ENCODE results near the gene DALRD3. TPM values are rescaled to one million over a fixed set of nuclear protein-coding genes. Genes with fewer than 3 reads are reported as not detected.

The DALRD3 gene
- total RNA-seq, 1 experiment from 2014 or later = 42.9 TPM

DNA sequence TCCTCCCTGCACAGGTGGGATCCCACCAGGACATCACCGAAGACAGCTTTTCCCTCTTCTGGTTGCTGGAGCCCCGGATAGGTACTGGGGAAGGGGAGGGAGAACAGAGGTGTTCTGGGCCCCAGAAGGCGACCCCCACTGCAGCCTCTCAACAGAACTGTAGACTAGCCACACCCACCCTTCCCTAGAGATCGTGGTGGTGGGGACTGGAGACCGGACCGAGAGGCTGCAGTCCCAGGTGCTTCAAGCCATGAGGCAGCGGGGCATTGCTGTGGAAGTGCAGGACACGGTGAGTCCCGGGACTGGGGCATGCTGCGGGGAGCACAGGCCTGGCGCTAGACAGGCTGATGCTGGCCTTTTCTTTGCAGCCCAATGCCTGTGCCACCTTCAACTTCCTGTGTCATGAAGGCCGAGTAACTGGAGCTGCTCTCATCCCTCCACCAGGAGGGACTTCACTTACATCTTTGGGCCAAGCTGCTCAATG lies 4.3 kb upstream of the DALRD3 start:
- ATAC-seq (no peak), DNase-seq (ENCODE audit: low read depth, low spot score) (no peak)
- Histone ChIP-seq H3K36me3 (ENCODE audit: control insufficient read depth in 1 of 2, insufficient read depth in 2 of 2, low read length in 2 of 2) (peaks cover 18 to 46% of the 10 kb centered on the region in 2 experiments; a peak in 3 of 4 replicates), H3K79me2 (ENCODE audit: insufficient read depth, low read length) (peaks cover 81% of the 10 kb centered on the region), H3K9me2 (ENCODE audit: insufficient read depth) (no peaks in the 10 kb centered on the region), H4K20me1 (ENCODE audit: insufficient read depth) (no peaks in the 10 kb centered on the region; the same call in 1 of the 2 replicates), H3K9me3 (ENCODE audit: control insufficient read depth in 1 of 2, insufficient read depth in 1 of 2, low read depth in 1 of 2, low read length in 2 of 2) (no peaks in the 10 kb centered on the region), H2AFZ (ENCODE audit: low read depth, low read length, poor library complexity, severe bottlenecking) (no peak overlapping the region), H3K27ac (ENCODE audit: low read depth, low read length) (peak overlapping the region; percentile 99), H3K9ac (ENCODE audit: low read length) (peak overlapping the region; percentile 99), H3K4me1 (ENCODE audit: control insufficient read depth in 1 of 2, insufficient read depth in 2 of 2, low read length in 2 of 2) (peaks cover 14 to 57% of the 10 kb centered on the region in 2 experiments), H3K4me2 (ENCODE audit: low read length) (peak overlapping the region; percentile 90), H3K27me3 (ENCODE audit: insufficient read depth, low read length) (no peaks in the 10 kb centered on the region), H3K4me3 (replicated peaks in 1 of 2; ENCODE audit: low read depth in 1 of 2, low read length in 2 of 2) (peak overlapping the region; percentile 80 to 98)
- ChIA-PET POLR2A (interaction anchor here (0.9 to 3.6 kb wide), 7 partner anchors 9 to 111 kb away, joined by 4 to 52 read pairs (median 7); partner anchors contain the start of genes P4HTM, QRICH1 and WDR6), CTCF (interaction anchor here (1.0 to 3.5 kb wide), 5 partner anchors 15 to 426 kb away, joined by 4 to 29 read pairs (median 27); partner anchors contain the start of genes P4HTM, QRICH1 and WDR6), RAD21 (ENCODE audit: low non-redundant PET in 1 of 2, low total read pairs in 2 of 2, uncharacterized antibody in 2 of 2, unreplicated experiment in 2 of 2) (no interaction called here)
- BruUV-seq (replicated peaks) = no TSS peak
- intact Hi-C loops (cut with micrococcal nuclease) = no loop called here
- TF ChIP-seq ZFX (IDR thresholded peaks at IDR 0.05) (no peak), POLR2AphosphoS5 (IDR thresholded peaks at IDR 0.05; ENCODE audit: low read depth, low read length) (peak; percentile 44), ELF1 (IDR thresholded peaks at IDR 0.05; ENCODE audit: borderline replicate concordance, low read depth) (no peak)

DNA sequence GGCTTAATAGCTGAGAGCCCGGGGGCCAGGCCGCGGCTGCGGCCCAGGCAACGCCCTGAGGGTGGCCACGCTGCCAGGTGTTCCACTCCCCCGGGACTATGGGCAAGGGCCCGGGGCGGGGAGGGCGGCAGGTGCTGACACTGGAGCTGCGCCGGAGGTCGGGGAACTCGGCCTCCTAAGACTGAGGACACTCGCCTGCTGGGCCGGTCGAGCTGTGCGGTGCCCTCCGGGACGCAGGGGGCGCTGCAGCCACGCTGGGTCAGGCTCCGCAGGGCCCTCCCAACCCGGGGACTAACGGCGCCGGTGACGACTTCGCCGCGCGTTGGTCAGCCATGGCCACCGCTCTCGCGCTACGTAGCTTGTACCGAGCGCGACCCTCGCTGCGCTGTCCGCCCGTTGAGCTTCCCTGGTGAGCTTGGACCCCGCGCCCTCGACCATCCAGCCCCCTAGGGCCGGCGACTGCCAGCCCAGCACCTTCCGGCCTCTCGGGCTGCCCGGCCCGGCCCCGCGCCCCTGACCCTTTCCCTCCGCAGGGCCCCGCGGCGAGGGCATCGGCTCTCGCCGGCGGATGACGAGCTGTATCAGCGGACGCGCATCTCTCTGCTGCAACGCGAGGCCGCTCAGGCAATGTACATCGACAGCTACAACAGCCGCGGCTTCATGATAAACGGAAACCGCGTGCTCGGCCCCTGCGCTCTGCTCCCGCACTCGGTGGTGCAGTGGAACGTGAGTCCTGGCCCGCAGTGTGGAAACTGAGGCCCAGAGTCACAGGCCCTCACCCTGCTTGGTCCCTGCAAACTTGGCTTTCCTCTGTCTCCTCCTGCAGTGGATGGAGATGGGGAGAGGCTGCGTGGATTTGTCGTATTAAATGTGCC lies 3.7 kb upstream of the DALRD3 start, which contains the start of gene NDUFAF3:
NDUFAF3 (plus strand) TSS at position 309 of the 875 bp plus-strand sequence; CDS start at position 333, 24 bp downstream.
- ChIA-PET RAD21 (ENCODE audit: low non-redundant PET in 1 of 2, low total read pairs in 2 of 2, uncharacterized antibody in 2 of 2, unreplicated experiment in 2 of 2) (interaction anchor here in 1 of 2 experiments (0.7 kb wide), 1 partner anchor 337 kb away, joined by 3 read pairs; no protein-coding TSS in a partner anchor), CTCF (interaction anchor here (0.7 to 3.5 kb wide), 8 partner anchors 14 to 621 kb away, joined by 3 to 29 read pairs (median 5); partner anchors contain the start of genes P4HTM, QRICH1 and WDR6), POLR2A (interaction anchor here (0.6 to 5.3 kb wide), 17 partner anchors 7 to 934 kb away, joined by 3 to 52 read pairs (median 5); partner anchors contain the start of genes IMPDH2, P4HTM, PFKFB4 and QRICH1)
- H3K9me2 ChIP-seq (ENCODE audit: insufficient read depth) = no peaks in the 10 kb centered on the region
- H3K9me3 ChIP-seq (ENCODE audit: control insufficient read depth in 1 of 2, insufficient read depth in 1 of 2, low read depth in 1 of 2, low read length in 2 of 2) = no peaks in the 10 kb centered on the region
- peak; percentile 87 for TF ChIP-seq YY1 (IDR thresholded peaks at IDR 0.05; ENCODE audit: extremely low read depth, insufficient replicate concordance, low read depth, low read length)
- TF ChIP-seq, protein P1, sequence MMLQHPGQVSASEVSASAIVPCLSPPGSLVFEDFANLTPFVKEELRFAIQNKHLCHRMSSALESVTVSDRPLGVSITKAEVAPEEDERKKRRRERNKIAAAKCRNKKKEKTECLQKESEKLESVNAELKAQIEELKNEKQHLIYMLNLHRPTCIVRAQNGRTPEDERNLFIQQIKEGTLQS (IDR thresholded peaks at IDR 0.05) = no peak
- TF ChIP-seq EGR1 (IDR thresholded peaks at IDR 0.05; ENCODE audit: low read depth) = no peak
- TF ChIP-seq JUND (IDR thresholded peaks at IDR 0.05) = no peak
- no peak for TF ChIP-seq CEBPB (IDR thresholded peaks at IDR 0.05; ENCODE audit: low read depth)
- TF ChIP-seq POLR2AphosphoS5 (IDR thresholded peaks at IDR 0.05; ENCODE audit: low read depth, low read length) = peak; percentile 91
- TF ChIP-seq, protein P2, sequence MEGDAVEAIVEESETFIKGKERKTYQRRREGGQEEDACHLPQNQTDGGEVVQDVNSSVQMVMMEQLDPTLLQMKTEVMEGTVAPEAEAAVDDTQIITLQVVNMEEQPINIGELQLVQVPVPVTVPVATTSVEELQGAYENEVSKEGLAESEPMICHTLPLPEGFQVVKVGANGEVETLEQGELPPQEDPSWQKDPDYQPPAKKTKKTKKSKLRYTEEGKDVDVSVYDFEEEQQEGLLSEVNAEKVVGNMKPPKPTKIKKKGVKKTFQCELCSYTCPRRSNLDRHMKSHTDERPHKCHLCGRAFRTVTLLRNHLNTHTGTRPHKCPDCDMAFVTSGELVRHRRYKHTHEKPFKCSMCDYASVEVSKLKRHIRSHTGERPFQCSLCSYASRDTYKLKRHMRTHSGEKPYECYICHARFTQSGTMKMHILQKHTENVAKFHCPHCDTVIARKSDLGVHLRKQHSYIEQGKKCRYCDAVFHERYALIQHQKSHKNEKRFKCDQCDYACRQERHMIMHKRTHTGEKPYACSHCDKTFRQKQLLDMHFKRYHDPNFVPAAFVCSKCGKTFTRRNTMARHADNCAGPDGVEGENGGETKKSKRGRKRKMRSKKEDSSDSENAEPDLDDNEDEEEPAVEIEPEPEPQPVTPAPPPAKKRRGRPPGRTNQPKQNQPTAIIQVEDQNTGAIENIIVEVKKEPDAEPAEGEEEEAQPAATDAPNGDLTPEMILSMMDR (IDR thresholded peaks at IDR 0.05 in 2 of 3, conservative IDR thresholded peaks at IDR 0.05 in 1 of 3; ENCODE audit: borderline replicate concordance in 1 of 3, insufficient read depth in 1 of 3, low read depth in 2 of 3, low read length in 2 of 3) = peak in 2 of 3 experiments; percentile 82 to 92; a peak in 4 of 6 replicates
- TF ChIP-seq ZFX (IDR thresholded peaks at IDR 0.05) = peak; percentile 72
- no peak for TF ChIP-seq CBX3 (IDR thresholded peaks at IDR 0.05; ENCODE audit: low read depth)
- TF ChIP-seq POLR2A (IDR thresholded peaks at IDR 0.05; ENCODE audit: borderline replicate concordance, extremely low read depth, insufficient read depth, insufficient read length) = peak; percentile 72
- TF ChIP-seq SP1 (IDR thresholded peaks at IDR 0.05; ENCODE audit: low read depth) = no peak
- no peaks in the 10 kb centered on the region; the same call in 1 of the 2 replicates for H4K20me1 ChIP-seq (ENCODE audit: insufficient read depth)
- ATAC-seq (peak; percentile 66), DNase-seq (ENCODE audit: low read depth, low spot score) (peak; percentile 90)
- peaks cover 17 to 62% of the 10 kb centered on the region in 2 experiments for H3K4me1 ChIP-seq (ENCODE audit: control insufficient read depth in 1 of 2, insufficient read depth in 2 of 2, low read length in 2 of 2)
- peak within 1 kb of the TSS; percentile 99 for H3K9ac ChIP-seq (ENCODE audit: low read length)
- no peak within 1 kb of the TSS for H2AFZ ChIP-seq (ENCODE audit: low read depth, low read length, poor library complexity, severe bottlenecking)
- H3K4me3 ChIP-seq (replicated peaks in 1 of 2; ENCODE audit: low read depth in 1 of 2, low read length in 2 of 2) = peak within 1 kb of the TSS; percentile 80 to 98
- intact Hi-C loops (cut with micrococcal nuclease) = loop anchor here (1.0 to 2.0 kb wide), 2 partner anchors 33 to 72 kb away; partner anchors contain the start of gene QRICH1
- BruUV-seq (replicated peaks) = no TSS peak
- peak within 1 kb of the TSS; percentile 90 for H3K4me2 ChIP-seq (ENCODE audit: low read length)
- H3K27ac ChIP-seq (ENCODE audit: low read depth, low read length) = peak within 1 kb of the TSS; percentile 99
- H3K27me3 ChIP-seq (ENCODE audit: insufficient read depth, low read length) = no peaks in the 10 kb centered on the region
- H3K36me3 ChIP-seq (ENCODE audit: control insufficient read depth in 1 of 2, insufficient read depth in 2 of 2, low read length in 2 of 2) = peaks cover 18 to 39% of the 10 kb centered on the region in 2 experiments; a peak in 3 of 4 replicates
- peaks cover 78% of the 10 kb centered on the region for H3K79me2 ChIP-seq (ENCODE audit: insufficient read depth, low read length)

Measured in HCT116 (cell line).